Fibroblast of the conjunctiva (primary cell): ENCODE results near the gene ZNF134.

Source experiments
- DNase-seq: peaks from one replicate; pipeline ENCODE4 v3.0.0-alpha.2; 2010; ENCODE audit warnings: low read depth

Gene ZNF134

DNA sequence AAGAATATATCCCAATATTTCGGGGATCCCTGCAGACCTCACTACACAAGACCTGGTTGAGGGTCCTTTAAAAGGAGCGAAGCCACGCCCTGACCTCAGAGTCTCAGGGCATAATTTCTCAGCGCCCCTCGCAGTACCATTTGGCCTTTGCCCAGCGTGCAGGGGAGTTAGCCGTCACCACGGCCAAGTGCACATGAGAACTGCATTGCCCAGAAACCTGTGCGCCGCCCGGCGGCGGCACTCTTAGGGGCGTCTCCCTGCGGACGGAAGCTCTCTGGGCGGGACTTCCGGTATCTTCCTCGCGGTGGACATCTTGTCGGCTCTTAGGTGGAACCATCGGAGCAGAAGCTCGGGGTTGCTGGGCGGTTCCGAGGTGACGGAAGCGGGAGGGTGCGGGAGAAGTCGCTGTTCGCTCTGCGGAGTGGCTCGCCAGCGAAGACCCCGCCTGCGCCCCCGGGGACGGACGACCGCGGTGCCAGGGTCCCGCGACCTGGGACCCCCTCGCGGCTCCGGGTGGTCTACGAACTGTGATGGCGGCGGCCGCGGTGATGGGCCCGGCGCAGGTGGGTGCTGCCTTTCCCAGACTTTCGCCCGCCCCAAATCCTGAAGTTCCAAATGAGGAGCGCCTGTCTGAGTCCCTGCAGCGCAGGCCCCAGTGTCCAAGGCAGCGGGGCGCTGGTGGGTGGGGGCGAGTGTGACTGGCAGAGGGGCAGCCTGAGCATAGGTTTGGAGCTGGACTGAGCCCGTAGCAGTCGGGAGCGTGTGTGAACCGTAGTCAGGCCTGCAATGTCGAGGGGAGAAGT, at the start of gene ZNF134:
TSS of gene ZNF134 (plus strand) at position 302 of the 803 bp plus-strand sequence. CDS start 5,227 bp downstream, outside the sequence.
- DNase-seq: peak; percentile 70

GRCh38 chr19:57566396-57567265, 47.4 kb upstream of the ZNF134 start:
- DNase-seq: no peak

- no peak for DNase-seq
These were observed 43.3 kb upstream of the ZNF134 start for GRCh38 chr19:57570707-57571106.

- DNase-seq: no peak
These were observed 41.6 kb upstream of the ZNF134 start for GRCh38 chr19:57572415-57572947.

DNA sequence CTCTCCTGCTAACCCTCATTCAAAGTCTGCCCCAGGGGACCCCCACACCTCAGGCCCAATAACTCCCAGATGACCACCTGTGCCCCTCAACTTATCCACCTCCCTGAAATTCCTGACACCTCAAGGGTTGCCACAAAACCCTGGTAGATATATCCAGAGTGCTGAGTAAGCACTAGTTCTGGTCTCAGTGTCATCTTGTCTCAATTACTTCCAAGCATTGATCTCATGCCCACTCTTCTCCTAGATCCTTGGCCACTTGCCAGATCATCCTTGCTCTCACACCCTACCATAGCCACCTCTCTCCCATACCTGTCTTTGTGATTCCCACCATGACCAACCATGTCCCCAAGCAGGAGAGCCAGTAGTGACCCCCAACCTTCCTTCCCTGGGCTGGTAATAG, 37.4 kb upstream of the ZNF134 start:
- DNase-seq: no peak

GRCh38 chr19:57578487-57579205, 35.4 kb upstream of the ZNF134 start, which contains the start of gene ZNF416:
Gene ZNF416, minus strand, starts transcription at chr19:57578911. Its CDS starts 207 bp downstream, at chr19:57578704.
- DNase-seq: peak; percentile 97

DNA sequence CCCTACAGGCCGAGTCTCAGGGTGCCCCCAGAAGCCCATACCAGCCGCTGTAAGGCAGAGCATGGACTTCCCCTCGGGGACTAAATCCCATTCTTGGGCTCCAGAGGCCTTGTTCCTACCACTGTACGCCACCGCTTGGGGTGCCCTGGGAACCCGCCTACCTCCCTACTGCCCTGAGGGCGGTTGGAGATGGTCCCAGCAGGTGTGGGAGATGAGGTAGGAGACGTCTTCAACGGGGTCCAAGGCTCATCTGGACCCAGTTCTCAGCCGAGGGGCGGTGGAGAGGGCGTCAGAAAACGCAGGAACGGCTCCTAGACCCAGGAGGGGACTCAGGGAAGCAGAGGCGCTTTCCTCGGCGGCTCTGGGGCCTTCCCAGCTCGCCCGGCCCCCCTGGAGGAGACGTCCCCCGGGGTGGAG, 30.9 kb upstream of the ZNF134 start:
- no peak for DNase-seq

DNA sequence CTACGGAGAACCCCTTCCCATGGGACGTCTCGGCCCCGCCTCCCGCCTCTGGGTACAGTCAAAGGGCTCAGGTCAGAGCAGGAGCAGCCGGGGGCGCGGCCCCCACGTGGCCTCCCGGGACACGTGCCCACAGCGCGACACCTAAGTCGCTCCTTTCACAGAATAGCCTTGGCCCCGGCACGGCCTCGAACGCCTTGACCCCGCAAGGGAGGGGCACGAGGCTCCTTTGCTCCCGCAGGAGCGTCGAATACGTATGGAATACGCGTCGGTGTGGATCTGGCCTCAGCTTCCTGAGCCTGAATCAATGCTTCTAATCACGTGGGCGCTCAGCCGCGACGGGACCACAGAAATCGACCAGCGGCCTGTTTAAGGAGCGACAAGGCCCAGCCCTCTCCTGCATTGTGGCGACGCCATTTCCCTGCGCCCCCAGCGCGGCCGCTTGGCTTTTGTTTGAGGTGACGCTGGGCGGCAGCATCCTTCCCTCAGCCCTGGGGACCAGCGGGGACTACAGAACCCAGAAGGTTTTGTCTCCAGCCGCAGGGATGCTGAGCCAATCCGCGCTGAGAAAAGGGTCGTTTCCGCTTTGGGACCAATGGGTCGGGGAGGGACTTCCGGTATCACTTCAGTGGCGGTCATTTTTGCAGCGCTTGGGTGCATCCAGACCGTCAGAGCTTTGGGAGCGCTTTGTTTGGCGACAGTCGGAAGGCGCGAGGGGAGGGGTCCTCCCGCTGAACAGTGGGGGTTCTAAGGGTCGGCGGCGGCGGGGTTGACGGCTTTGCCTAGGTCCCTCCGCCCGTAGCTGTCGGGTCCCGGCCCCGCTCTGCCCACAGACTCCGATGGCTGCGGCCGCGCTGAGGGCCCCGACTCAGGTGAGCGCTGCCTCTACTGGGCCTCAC, 30.3 kb upstream of the ZNF134 start, which contains the start of gene ZIK1:
TSS of gene ZIK1 (plus strand) at position 625 of the 896 bp plus-strand sequence. CDS start at position 837, 212 bp downstream.
- DNase-seq: peak; percentile 83

GRCh38 chr19:57587529-57587928, 26.5 kb upstream of the ZNF134 start:
- DNase-seq: no peak

- no peak for DNase-seq
These were observed 14.7 kb upstream of the ZNF134 start for GRCh38 chr19:57599377-57599760.

GRCh38 chr19:57599761-57600383, 14.2 kb upstream of the ZNF134 start, which contains the start of gene ZNF530:
Gene ZNF530, plus strand, starts transcription at chr19:57599885. Its CDS starts 4,461 bp downstream, at chr19:57604346.
- DNase-seq: peak; percentile 83

DNA sequence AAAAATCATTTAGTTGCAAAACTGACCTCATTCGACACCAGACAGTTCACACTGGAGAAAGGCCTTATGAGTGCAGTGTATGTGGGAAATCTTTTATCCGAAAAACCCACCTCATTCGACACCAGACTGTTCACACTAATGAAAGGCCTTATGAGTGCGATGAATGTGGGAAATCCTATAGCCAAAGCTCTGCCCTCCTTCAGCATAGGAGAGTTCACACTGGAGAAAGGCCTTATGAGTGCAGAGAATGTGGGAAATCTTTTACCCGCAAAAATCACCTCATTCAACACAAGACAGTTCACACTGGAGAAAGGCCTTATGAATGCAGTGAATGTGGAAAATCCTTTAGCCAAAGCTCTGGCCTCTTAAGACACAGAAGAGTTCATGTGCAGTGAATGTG, 7.1 kb upstream of the ZNF134 start:
- no peak for DNase-seq

GRCh38 chr19:57611113-57611512, 2.9 kb upstream of the ZNF134 start:
- no peak for DNase-seq

GRCh38 chr19:57615346-57615745, 1.3 kb downstream of the ZNF134 start:
- no peak for DNase-seq

DNA sequence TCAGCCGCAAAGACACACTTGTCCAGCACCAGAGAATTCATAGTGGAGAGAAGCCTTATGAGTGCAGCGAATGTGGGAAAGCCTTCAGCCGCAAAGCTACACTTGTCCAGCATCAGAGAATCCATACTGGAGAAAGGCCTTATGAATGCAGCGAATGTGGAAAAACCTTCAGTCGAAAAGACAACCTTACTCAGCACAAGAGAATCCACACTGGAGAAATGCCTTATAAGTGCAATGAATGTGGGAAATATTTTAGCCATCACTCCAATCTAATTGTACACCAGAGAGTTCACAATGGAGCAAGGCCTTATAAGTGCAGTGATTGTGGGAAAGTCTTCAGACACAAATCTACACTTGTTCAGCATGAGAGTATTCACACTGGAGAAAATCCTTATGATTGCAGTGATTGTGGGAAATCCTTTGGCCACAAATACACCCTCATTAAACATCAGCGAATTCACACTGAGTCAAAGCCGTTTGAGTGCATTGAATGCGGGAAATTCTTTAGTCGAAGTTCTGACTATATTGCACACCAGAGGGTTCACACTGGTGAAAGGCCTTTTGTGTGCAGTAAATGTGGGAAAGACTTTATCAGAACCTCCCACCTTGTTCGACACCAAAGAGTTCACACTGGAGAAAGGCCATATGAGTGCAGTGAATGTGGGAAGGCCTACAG, 6.8 kb downstream of the ZNF134 start:
- peak; percentile 3 for DNase-seq

DNA sequence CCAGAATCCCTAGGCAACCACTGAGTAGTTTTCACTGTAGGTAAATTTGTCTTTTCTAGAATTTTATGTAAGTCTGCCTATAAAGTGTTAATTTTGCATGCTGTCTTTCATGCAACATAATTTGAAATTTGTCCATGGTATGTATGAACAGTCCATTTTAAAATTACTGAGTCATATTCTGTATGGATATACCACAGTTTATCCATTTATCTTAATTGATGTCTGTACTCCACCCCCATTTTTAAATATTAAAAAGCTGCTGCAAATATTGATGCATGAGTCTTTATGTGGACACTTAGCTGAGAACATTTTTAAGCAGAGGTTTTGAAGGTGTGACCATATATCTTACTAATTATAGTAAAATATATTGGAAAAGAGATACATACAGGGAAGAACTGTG, 9.0 kb downstream of the ZNF134 start:
- DNase-seq: no peak

- peak; percentile 87 for DNase-seq
These were observed 19.2 kb downstream of the ZNF134 start, which contains the start of gene ZNF211 for GRCh38 chr19:57632987-57633831. Gene ZNF211, plus strand, starts transcription at chr19:57633168. Its CDS starts 179 bp downstream, at chr19:57633347.

- no peak for DNase-seq
These were observed 19.7 kb downstream of the ZNF134 start for GRCh38 chr19:57633832-57634131.

GRCh38 chr19:57637379-57637778, 23.3 kb downstream of the ZNF134 start:
- DNase-seq: no peak
